Stimulated activated CD4-positive, alpha-beta T cell treated with anti-CD3 and anti-CD28 coated beads, Interleukin-15, amount 100 ng/mL, for 1 hour (primary cell): ENCODE data around the gene SLC25A20.
"Not testable (repeated sequence)": the region's sequence is repeated elsewhere in the genome, so short reads cannot be mapped to it uniquely, and the experiment has no call there.

Experiments
- DNase-seq, 2 donors: peaks; one replicate each; pipeline ENCODE4 v3.0.0-alpha.2; 2020; ENCODE audit warnings: low read depth in 1 of 2, low spot score in 1 of 2

SLC25A20 gene

GRCh38 chr3:48847504-48848423 is 50.9 kb downstream of the SLC25A20 start, which contains the start of gene PRKAR2A:
Gene PRKAR2A (minus strand): TSS chr3:48847874. CDS start chr3:48847596, 278 bp downstream.
- DNase-seq: peak; percentile 65 to 71

GRCh38 chr3:48847053-48847503 is 51.6 kb downstream of the SLC25A20 start:
- DNase-seq: peak; percentile 11 to 21

GRCh38 chr3:48845170-48845569 is 53.5 kb downstream of the SLC25A20 start:
- DNase-seq: no peak

GRCh38 chr3:48837163-48837562 is 61.5 kb downstream of the SLC25A20 start:
- no peak for DNase-seq

- DNase-seq: no peak
Observed at GRCh38 chr3:48835650-48836366, 62.9 kb downstream of the SLC25A20 start.

GRCh38 chr3:48832684-48833083 is 66.0 kb downstream of the SLC25A20 start:
- DNase-seq: no peak

- no peak for DNase-seq
Observed at GRCh38 chr3:48830715-48831114, 68.0 kb downstream of the SLC25A20 start.

- DNase-seq: not testable (repeated sequence)
Observed at GRCh38 chr3:48829525-48829924, 69.2 kb downstream of the SLC25A20 start.

- not testable (repeated sequence) for DNase-seq
Observed at GRCh38 chr3:48827874-48828273, 70.8 kb downstream of the SLC25A20 start.

- DNase-seq: no peak
Observed at GRCh38 chr3:48826451-48826850, 72.2 kb downstream of the SLC25A20 start.

GRCh38 chr3:48820612-48821324 is 77.9 kb downstream of the SLC25A20 start:
- DNase-seq: no peak

- DNase-seq: no peak
Observed at GRCh38 chr3:48819234-48820221, 79.2 kb downstream of the SLC25A20 start.

GRCh38 chr3:48811524-48811923 is 87.2 kb downstream of the SLC25A20 start:
- no peak for DNase-seq
